Liver (tissue), 9 donors: ENCODE data around the gene MED15. TPM values are rescaled to one million over a fixed set of nuclear protein-coding genes. Genes with fewer than 3 reads are reported as not detected.

ENCODE experiments used
- DNase-seq: peaks from one replicate; pipeline ENCODE4 v3.0.0-alpha.2; 2017; ENCODE audit warnings: low spot score
- H3K27ac ChIP-seq, 2 donors: one replicate each; pipeline ENCODE4 v1.7.0; 2013; ENCODE audit warnings: inconsistent platforms in 2 of 2, low read length in 2 of 2, control low read depth in 1 of 2, low read depth in 1 of 2, mild to moderate bottlenecking in 1 of 2
- H3K27me3 ChIP-seq, 4 donors: one replicate each; pipeline versions ENCODE4 v1.6.1 to v1.7.0; 2013; ENCODE audit warnings: low read length in 3 of 4, inconsistent platforms in 1 of 4, mild to moderate bottlenecking in 1 of 4, moderate library complexity in 1 of 4; ENCODE audit not compliant: control insufficient read depth in 4 of 4, insufficient read depth in 4 of 4
- H3K36me3 ChIP-seq, 4 donors: one replicate each; pipeline versions ENCODE4 v1.6.1 to v1.7.0; 2013; ENCODE audit warnings: low read length in 3 of 4, mild to moderate bottlenecking in 3 of 4, low read depth in 1 of 4, moderate library complexity in 1 of 4; ENCODE audit not compliant: control insufficient read depth in 4 of 4, insufficient read depth in 3 of 4
- H3K4me1 ChIP-seq, 4 donors: one replicate each; pipeline versions ENCODE4 v1.6.1 to v1.7.0; 2013; ENCODE audit warnings: low read length in 3 of 4, mild to moderate bottlenecking in 3 of 4, moderate library complexity in 1 of 4; ENCODE audit not compliant: control insufficient read depth in 4 of 4, insufficient read depth in 4 of 4
- H3K4me3 ChIP-seq, 3 donors: one replicate each; pipeline versions ENCODE4 v1.6.1 to v1.7.0; 2013; ENCODE audit warnings: low read length in 3 of 3, control low read depth in 1 of 3, low read depth in 1 of 3, mild to moderate bottlenecking in 1 of 3
- H3K9ac ChIP-seq, 2 donors: one replicate each; pipeline ENCODE4 v1.7.0; 2013; ENCODE audit warnings: low read length in 2 of 2, mild to moderate bottlenecking in 2 of 2, moderate library complexity in 2 of 2, control low read depth in 1 of 2, low read depth in 1 of 2
- H3K9me3 ChIP-seq, 4 donors: one replicate each; pipeline versions ENCODE4 v1.6.1 to v1.7.0; 2013; ENCODE audit warnings: low read length in 3 of 4; ENCODE audit not compliant: control insufficient read depth in 4 of 4
- FOXA2 ChIP-seq: IDR thresholded peaks from 2 replicates; pipeline ENCODE4 v1.6.1; 2016; ENCODE audit warnings: antibody characterized with exemption
- HNF4A ChIP-seq, 2 donors: conservative IDR thresholded peaks; 2 replicates each; pipeline ENCODE4 v1.6.1; 2016; ENCODE audit warnings: antibody characterized with exemption in 2 of 2, mild to moderate bottlenecking in 2 of 2
- JUND ChIP-seq, 2 donors: IDR thresholded peaks; 2 replicates each; pipeline ENCODE4 v1.6.1; 2016; ENCODE audit warnings: antibody characterized with exemption in 2 of 2
- MAX ChIP-seq: IDR thresholded peaks from 2 replicates; pipeline ENCODE4 v1.6.1; 2016; ENCODE audit warnings: antibody characterized with exemption
- NR2F2 ChIP-seq: IDR thresholded peaks from 2 replicates; pipeline ENCODE4 v1.6.1; 2016; ENCODE audit warnings: antibody characterized with exemption
- RAD21 ChIP-seq, 2 donors: IDR thresholded peaks; 2 replicates each; pipeline ENCODE4 v1.6.1; 2016; ENCODE audit warnings: antibody characterized with exemption in 2 of 2, mild to moderate bottlenecking in 2 of 2
- RXRA ChIP-seq, 2 donors: IDR thresholded peaks; 2 replicates each; pipeline ENCODE4 v1.6.1; 2017 to 2018; ENCODE audit warnings: antibody characterized with exemption in 2 of 2, mild to moderate bottlenecking in 1 of 2
- SP1 ChIP-seq: IDR thresholded peaks from 2 replicates; pipeline ENCODE4 v1.6.1; 2018; ENCODE audit warnings: antibody characterized with exemption, mild to moderate bottlenecking
- TAF1 ChIP-seq: conservative IDR thresholded peaks from 2 replicates; pipeline ENCODE4 v1.6.1; 2016; ENCODE audit warnings: antibody characterized with exemption, mild to moderate bottlenecking
- YY1 ChIP-seq: IDR thresholded peaks from 2 replicates; pipeline ENCODE4 v1.6.1; 2016; ENCODE audit warnings: antibody characterized with exemption, mild to moderate bottlenecking
- WGBS: extraction: QIAGEN DNeasy Blood & Tissue Kit; methylation state at CpG from one replicate; pipeline ENCODE4 v1.1.7; 2013; 5-methylcytosine and 5-hydroxymethylcytosine counted together
- polyA plus RNA-seq, 2 donors: library from polyadenylated mRNA; stranded (reverse) in 1 of 2; unstranded in 1 of 2; fragments of 200-250 nt in 1 of 2; fragments of >200 nt in 1 of 2; fragmentation: Nextera tagmentation in 1 of 2; extraction: Ambion mirVana in 1 of 2; gene quantifications; one replicate each; pipeline versions ENCODE4 v1.2.1 to v1.2.3, GENCODE V29; 2013 to 2015
- total RNA-seq, 2 donors: library from RNA; depleted of rRNA; stranded (reverse); fragments of >200 nt; gene quantifications; one replicate each; pipeline ENCODE4 v1.2.3, GENCODE V29; 2014
- TF ChIP-seq, protein P1 (sequence below): IDR thresholded peaks from 2 replicates; pipeline ENCODE4 v1.6.1; 2016; ENCODE audit warnings: antibody characterized with exemption
- donor health status: healthy.
- donor health status: healthy.
- donor health status: healthy.
- donor health status: healthy.
- donor health status: healthy.

MED15 gene
- total and polyA plus RNA-seq, 4 donors: 9.7 to 28.0 (median 16.2) TPM

GRCh38 chr22:20587206-20587958 is 80.0 kb downstream of the MED15 start (continued):
- TF ChIP-seq, protein P1, sequence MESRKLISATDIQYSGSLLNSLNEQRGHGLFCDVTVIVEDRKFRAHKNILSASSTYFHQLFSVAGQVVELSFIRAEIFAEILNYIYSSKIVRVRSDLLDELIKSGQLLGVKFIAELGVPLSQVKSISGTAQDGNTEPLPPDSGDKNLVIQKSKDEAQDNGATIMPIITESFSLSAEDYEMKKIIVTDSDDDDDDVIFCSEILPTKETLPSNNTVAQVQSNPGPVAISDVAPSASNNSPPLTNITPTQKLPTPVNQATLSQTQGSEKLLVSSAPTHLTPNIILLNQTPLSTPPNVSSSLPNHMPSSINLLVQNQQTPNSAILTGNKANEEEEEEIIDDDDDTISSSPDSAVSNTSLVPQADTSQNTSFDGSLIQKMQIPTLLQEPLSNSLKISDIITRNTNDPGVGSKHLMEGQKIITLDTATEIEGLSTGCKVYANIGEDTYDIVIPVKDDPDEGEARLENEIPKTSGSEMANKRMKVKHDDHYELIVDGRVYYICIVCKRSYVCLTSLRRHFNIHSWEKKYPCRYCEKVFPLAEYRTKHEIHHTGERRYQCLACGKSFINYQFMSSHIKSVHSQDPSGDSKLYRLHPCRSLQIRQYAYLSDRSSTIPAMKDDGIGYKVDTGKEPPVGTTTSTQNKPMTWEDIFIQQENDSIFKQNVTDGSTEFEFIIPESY: no peak
- TF ChIP-seq TAF1 (no peak), RXRA (IDR thresholded peaks at IDR 0.05) (no peak), SP1 (no peak), JUND (IDR thresholded peaks at IDR 0.05) (no peak)

- peaks cover 17 to 47% (median 23%) of the 10 kb centered on the region in 4 donors for H3K36me3 ChIP-seq
- H3K27ac ChIP-seq: no peak overlapping the region
- DNase-seq: no peak
Observed at GRCh38 chr22:20588092-20588842, 80.9 kb downstream of the MED15 start.

GRCh38 chr22:20588843-20589581 is 81.6 kb downstream of the MED15 start:
- no peak overlapping the region for H3K27ac ChIP-seq
- no peaks in the 10 kb centered on the region for H3K27me3 ChIP-seq
- no peaks in the 10 kb centered on the region for H3K9me3 ChIP-seq
- H3K36me3 ChIP-seq: peaks cover 12 to 39% (median 18%) of the 10 kb centered on the region in 4 donors
- H3K9ac ChIP-seq: no peak overlapping the region
- no peak overlapping the region for H3K4me3 ChIP-seq
- no peak for DNase-seq
- TF ChIP-seq RAD21 (IDR thresholded peaks at IDR 0.05) (no peak), JUND (IDR thresholded peaks at IDR 0.05) (no peak), NR2F2 (no peak), FOXA2 (no peak), SP1 (no peak)
- 84% methylated on average over 13 of the region's 13 CpGs for WGBS
- H3K4me1 ChIP-seq: no peaks in the 10 kb centered on the region

More at GRCh38 chr22:20588092-20588842, 80.9 kb downstream of the MED15 start:
- H3K4me3 ChIP-seq: no peak overlapping the region
- TF ChIP-seq, protein P1: no peak
- TF ChIP-seq JUND (IDR thresholded peaks at IDR 0.05) (no peak), MAX (no peak), HNF4A (conservative IDR thresholded peaks at IDR 0.05) (no peak), NR2F2 (no peak), YY1 (no peak)
- no peaks in the 10 kb centered on the region for H3K9me3 ChIP-seq
- WGBS: 88% methylated on average over 7 of the region's 7 CpGs
- H3K9ac ChIP-seq: no peak overlapping the region
- H3K4me1 ChIP-seq: no peaks in the 10 kb centered on the region
- no peaks in the 10 kb centered on the region for H3K27me3 ChIP-seq
